ENCODE data around the gene MAK.

- TF ChIP-seq CTCF (conservative IDR thresholded peaks at IDR 0.05; ENCODE audit: low read depth, low read length) (peak; percentile 57), EZH2 (IDR thresholded peaks at IDR 0.05; ENCODE audit: borderline replicate concordance, low read depth, low read length, poor library complexity, severe bottlenecking) (no peak)
Observed at GRCh38 chr6:10847684-10848083, 9.3 kb upstream of the MAK start.

All from A673 (cell line).